ENCODE data around the gene ASPM.

DNA sequence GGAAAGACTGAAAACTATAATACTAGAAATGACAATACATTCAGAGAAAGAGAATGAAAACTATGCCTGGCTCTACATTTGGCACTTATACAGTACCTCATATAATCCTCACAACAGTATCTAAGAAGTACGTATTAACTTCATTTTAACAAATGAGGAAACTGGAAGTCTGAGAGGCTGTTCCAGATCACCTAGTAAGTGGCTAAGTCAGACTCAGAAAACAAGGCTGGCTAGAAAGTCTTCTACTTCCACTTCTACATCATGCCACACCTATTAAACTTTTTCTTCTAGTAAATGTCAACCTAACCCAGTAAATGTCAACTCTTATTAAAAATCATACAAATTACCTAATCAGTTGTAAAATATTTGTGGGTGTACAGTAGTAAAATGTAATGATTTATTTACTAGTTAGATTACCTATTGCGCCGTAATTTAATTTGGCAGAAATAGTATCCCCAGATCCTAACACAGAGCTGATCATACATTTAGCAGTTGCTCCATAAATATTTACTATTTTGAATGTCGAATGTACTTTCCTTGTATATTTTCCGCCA, 36.8 kb upstream of the ASPM start:
- TF ChIP-seq POLR2AphosphoS5 (IDR thresholded peaks at IDR 0.05; ENCODE audit: control insufficient read depth, insufficient read depth, low read depth, low read length): no peak
- no peak for TF ChIP-seq ZNF431 (CRISPR knock-in tag; IDR thresholded peaks at IDR 0.05)
- TF ChIP-seq ZNF224 (CRISPR knock-in tag; IDR thresholded peaks at IDR 0.05): no peak
- TF ChIP-seq, protein P1, sequence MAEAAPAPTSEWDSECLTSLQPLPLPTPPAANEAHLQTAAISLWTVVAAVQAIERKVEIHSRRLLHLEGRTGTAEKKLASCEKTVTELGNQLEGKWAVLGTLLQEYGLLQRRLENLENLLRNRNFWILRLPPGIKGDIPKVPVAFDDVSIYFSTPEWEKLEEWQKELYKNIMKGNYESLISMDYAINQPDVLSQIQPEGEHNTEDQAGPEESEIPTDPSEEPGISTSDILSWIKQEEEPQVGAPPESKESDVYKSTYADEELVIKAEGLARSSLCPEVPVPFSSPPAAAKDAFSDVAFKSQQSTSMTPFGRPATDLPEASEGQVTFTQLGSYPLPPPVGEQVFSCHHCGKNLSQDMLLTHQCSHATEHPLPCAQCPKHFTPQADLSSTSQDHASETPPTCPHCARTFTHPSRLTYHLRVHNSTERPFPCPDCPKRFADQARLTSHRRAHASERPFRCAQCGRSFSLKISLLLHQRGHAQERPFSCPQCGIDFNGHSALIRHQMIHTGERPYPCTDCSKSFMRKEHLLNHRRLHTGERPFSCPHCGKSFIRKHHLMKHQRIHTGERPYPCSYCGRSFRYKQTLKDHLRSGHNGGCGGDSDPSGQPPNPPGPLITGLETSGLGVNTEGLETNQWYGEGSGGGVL (CRISPR knock-in tag; IDR thresholded peaks at IDR 0.05): no peak
- TF ChIP-seq CBX3 (IDR thresholded peaks at IDR 0.05; ENCODE audit: borderline replicate concordance in 1 of 2, low read length in 2 of 2): no peak
- TF ChIP-seq MEF2A (IDR thresholded peaks at IDR 0.05; ENCODE audit: control insufficient read depth, low read depth, low read length): no peak
- TF ChIP-seq, protein P2, sequence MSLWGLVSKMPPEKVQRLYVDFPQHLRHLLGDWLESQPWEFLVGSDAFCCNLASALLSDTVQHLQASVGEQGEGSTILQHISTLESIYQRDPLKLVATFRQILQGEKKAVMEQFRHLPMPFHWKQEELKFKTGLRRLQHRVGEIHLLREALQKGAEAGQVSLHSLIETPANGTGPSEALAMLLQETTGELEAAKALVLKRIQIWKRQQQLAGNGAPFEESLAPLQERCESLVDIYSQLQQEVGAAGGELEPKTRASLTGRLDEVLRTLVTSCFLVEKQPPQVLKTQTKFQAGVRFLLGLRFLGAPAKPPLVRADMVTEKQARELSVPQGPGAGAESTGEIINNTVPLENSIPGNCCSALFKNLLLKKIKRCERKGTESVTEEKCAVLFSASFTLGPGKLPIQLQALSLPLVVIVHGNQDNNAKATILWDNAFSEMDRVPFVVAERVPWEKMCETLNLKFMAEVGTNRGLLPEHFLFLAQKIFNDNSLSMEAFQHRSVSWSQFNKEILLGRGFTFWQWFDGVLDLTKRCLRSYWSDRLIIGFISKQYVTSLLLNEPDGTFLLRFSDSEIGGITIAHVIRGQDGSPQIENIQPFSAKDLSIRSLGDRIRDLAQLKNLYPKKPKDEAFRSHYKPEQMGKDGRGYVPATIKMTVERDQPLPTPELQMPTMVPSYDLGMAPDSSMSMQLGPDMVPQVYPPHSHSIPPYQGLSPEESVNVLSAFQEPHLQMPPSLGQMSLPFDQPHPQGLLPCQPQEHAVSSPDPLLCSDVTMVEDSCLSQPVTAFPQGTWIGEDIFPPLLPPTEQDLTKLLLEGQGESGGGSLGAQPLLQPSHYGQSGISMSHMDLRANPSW (CRISPR knock-in tag; IDR thresholded peaks at IDR 0.05): no peak
- TF ChIP-seq ZNF197 (CRISPR knock-in tag; IDR thresholded peaks at IDR 0.05; ENCODE audit: low read depth): no peak
- no peak for TF ChIP-seq CHD1 (IDR thresholded peaks at IDR 0.05; ENCODE audit: low read length)
- no peak for TF ChIP-seq SOX6 (IDR thresholded peaks at IDR 0.05)
- no peak for TF ChIP-seq HNRNPLL (IDR thresholded peaks at IDR 0.05; ENCODE audit: low read depth, low read length, poor library complexity, severe bottlenecking)
- TF ChIP-seq, protein P3, sequence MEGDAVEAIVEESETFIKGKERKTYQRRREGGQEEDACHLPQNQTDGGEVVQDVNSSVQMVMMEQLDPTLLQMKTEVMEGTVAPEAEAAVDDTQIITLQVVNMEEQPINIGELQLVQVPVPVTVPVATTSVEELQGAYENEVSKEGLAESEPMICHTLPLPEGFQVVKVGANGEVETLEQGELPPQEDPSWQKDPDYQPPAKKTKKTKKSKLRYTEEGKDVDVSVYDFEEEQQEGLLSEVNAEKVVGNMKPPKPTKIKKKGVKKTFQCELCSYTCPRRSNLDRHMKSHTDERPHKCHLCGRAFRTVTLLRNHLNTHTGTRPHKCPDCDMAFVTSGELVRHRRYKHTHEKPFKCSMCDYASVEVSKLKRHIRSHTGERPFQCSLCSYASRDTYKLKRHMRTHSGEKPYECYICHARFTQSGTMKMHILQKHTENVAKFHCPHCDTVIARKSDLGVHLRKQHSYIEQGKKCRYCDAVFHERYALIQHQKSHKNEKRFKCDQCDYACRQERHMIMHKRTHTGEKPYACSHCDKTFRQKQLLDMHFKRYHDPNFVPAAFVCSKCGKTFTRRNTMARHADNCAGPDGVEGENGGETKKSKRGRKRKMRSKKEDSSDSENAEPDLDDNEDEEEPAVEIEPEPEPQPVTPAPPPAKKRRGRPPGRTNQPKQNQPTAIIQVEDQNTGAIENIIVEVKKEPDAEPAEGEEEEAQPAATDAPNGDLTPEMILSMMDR (IDR thresholded peaks at IDR 0.05 in 2 of 3, conservative IDR thresholded peaks at IDR 0.05 in 1 of 3; ENCODE audit: insufficient read depth in 2 of 3, low read depth in 1 of 3, low read length in 3 of 3): no peak
- TF ChIP-seq, protein P4, sequence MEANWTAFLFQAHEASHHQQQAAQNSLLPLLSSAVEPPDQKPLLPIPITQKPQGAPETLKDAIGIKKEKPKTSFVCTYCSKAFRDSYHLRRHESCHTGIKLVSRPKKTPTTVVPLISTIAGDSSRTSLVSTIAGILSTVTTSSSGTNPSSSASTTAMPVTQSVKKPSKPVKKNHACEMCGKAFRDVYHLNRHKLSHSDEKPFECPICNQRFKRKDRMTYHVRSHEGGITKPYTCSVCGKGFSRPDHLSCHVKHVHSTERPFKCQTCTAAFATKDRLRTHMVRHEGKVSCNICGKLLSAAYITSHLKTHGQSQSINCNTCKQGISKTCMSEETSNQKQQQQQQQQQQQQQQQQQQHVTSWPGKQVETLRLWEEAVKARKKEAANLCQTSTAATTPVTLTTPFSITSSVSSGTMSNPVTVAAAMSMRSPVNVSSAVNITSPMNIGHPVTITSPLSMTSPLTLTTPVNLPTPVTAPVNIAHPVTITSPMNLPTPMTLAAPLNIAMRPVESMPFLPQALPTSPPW (CRISPR knock-in tag; IDR thresholded peaks at IDR 0.05): no peak
